Activated T-helper 17 cell treated with anti-CD3 and anti-CD28 coated beads, Interleukin-2, amount 50 U/mL, for 72 hours (primary cell): ENCODE data around the gene SLC17A2. TPM values are rescaled to one million over a fixed set of nuclear protein-coding genes. Genes with fewer than 3 reads are reported as not detected.

Source experiments
- ATAC-seq: fragments of 150-1000 bp; cut with Tn5 transposase; replicated peaks from 2 replicates; pipeline ENCODE4 v1.10.0; 2021; ENCODE audit warnings: mild to moderate bottlenecking, moderate library complexity
- H3K27ac Mint-ChIP-seq: one replicate; pipeline ENCODE4 v1.8.0; 2022; ENCODE audit warnings: mixed read lengths
- H3K27me3 Mint-ChIP-seq: one replicate; pipeline ENCODE4 v1.8.0; 2022; ENCODE audit warnings: mixed read lengths
- H3K36me3 Mint-ChIP-seq: one replicate; pipeline ENCODE4 v1.8.0; 2022; ENCODE audit warnings: low read depth, mild to moderate bottlenecking, mixed read lengths
- H3K4me1 Mint-ChIP-seq: one replicate; pipeline ENCODE4 v1.8.0; 2022; ENCODE audit warnings: mixed read lengths
- H3K4me3 Mint-ChIP-seq: one replicate; pipeline ENCODE4 v1.8.0; 2022; ENCODE audit warnings: mild to moderate bottlenecking, mixed read lengths
- H3K9me3 Mint-ChIP-seq: one replicate; pipeline ENCODE4 v1.8.0; 2022; ENCODE audit warnings: mixed read lengths
- total RNA-seq, 2 donors: library from RNA; stranded (reverse); gene quantifications; one replicate each; pipeline ENCODE4 v1.2.3, GENCODE V29; 2022

The SLC17A2 gene, protein sequence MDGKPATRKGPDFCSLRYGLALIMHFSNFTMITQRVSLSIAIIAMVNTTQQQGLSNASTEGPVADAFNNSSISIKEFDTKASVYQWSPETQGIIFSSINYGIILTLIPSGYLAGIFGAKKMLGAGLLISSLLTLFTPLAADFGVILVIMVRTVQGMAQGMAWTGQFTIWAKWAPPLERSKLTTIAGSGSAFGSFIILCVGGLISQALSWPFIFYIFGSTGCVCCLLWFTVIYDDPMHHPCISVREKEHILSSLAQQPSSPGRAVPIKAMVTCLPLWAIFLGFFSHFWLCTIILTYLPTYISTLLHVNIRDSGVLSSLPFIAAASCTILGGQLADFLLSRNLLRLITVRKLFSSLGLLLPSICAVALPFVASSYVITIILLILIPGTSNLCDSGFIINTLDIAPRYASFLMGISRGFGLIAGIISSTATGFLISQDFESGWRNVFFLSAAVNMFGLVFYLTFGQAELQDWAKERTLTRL
- not detected for total RNA-seq

DNA sequence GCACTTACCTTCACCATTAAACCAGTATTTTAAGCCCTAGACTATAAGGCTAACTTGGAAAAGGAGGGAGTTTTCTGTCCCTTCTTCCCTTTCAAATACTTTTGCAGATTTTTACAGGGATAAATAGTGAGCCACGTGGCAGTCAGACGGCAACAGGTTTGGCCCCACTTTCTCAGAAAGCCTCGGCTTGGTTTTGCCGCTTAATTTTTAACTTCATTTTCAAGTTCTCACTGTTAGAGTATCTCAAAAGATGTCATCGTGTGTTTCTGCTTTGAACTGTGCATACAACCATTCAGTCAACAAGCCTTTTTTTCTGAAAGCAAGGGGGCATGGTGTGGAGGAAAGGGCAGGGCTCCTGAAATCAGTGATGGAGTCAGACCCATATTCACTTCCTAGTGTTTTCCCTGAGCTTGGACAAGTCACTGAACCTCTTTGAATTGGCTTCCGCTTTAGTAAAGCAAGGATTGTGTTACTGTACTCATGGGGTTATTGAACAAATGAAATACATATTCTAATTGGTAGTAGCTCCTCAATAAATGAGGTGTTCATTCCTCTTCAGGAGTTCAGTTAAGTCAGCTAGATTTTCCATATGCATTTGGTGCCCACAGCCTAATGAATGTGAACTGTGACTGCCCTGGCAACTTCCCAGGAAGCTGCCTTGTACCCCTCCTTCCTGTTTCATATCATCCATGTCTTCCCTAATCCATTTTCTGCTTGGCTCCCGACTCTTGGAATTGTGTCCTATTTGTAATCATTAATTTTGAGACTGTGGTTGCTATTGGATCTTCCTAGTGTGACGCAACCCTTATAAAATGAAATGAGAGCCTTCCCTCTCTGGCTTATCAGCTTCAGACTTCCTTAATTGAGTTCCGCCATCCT lies at the start of gene SLC17A2:
Gene SLC17A2 (minus strand): TSS at position 160 of the 879 bp plus-strand sequence. CDS start 4,895 bp downstream, outside the sequence.
- Mint-ChIP-seq H3K36me3 (no peaks in the 10 kb centered on the region), H3K27ac (no peak within 1 kb of the TSS), H3K4me1 (no peaks in the 10 kb centered on the region), H3K4me3 (no peak within 1 kb of the TSS), H3K27me3 (peaks cover 9% of the 10 kb centered on the region), H3K9me3 (no peaks in the 10 kb centered on the region)
- no peak for ATAC-seq

GRCh38 chr6:25975923-25976560 lies 45.6 kb upstream of the SLC17A2 start:
- ATAC-seq = peak; percentile 99
- Mint-ChIP-seq H3K4me1 (peaks cover 20% of the 10 kb centered on the region), H3K27ac (peak overlapping the region; percentile 75), H3K4me3 (peak overlapping the region; percentile 50), H3K27me3 (no peaks in the 10 kb centered on the region), H3K36me3 (peaks cover 99% of the 10 kb centered on the region), H3K9me3 (no peaks in the 10 kb centered on the region)

DNA sequence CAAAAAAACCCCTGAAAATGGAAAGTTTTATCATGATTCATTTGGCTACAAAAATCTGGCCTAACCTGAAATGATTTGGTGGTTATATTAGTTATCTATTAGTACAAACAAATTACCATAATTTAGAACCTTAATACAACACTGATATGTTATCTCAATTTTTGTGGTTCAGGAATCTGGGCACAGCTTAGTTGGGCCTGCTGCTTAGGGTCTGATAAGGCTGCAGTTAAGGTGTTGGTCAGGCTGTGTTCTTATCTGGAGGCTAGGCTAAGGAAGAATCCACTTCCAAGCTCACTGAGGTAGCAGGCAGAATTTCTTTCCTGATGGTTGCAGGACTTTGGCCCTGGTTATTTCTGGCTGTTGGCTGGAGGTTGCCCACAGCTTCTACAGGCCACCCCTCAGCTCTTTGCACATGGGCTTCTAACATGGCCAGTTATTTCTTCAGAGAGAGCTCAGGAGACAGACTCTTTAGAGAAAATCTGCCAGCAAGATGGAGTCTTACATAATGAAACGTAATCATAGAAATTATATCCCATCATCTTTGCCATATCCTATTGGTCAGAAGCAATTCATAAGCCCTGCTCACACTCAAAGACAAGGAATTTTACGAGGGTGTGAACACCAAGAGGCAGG lies 43.5 kb upstream of the SLC17A2 start:
- ATAC-seq = no peak
- no peaks in the 10 kb centered on the region for H3K9me3 Mint-ChIP-seq
- H3K27me3 Mint-ChIP-seq = no peaks in the 10 kb centered on the region
- H3K27ac Mint-ChIP-seq = no peak overlapping the region
- H3K4me3 Mint-ChIP-seq = peak overlapping the region; percentile 30
- H3K4me1 Mint-ChIP-seq = peaks cover 36% of the 10 kb centered on the region
- H3K36me3 Mint-ChIP-seq = peaks cover 100% of the 10 kb centered on the region

- Mint-ChIP-seq H3K4me1 (peaks cover 47% of the 10 kb centered on the region), H3K27me3 (no peaks in the 10 kb centered on the region), H3K36me3 (peaks cover 100% of the 10 kb centered on the region), H3K27ac (no peak overlapping the region), H3K4me3 (peak overlapping the region; percentile 6), H3K9me3 (no peaks in the 10 kb centered on the region)
- ATAC-seq = no peak
Measured at GRCh38 chr6:25972902-25973301, 42.4 kb upstream of the SLC17A2 start.

DNA sequence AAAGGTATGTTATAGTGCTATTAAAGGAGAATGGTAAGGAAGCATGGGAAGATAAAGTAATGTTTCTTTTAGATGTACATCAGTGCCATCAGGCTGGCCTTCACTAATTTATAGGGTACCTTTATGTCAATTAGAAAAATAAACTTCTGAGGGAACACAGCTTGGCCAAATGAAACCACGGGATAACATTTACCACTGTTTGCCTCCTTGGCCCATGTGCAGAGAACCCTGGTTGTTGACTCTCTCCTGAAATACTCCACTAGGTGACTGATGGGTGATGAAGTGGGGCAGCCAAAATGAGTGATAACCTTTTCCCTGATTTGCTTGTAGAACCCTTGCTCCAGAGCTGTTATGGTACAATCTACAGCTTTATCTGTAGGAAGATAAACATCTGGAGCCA lies 41.6 kb upstream of the SLC17A2 start:
- Mint-ChIP-seq H3K4me1 (peaks cover 47% of the 10 kb centered on the region), H3K36me3 (peaks cover 100% of the 10 kb centered on the region), H3K4me3 (peak overlapping the region; percentile 96), H3K27me3 (no peaks in the 10 kb centered on the region), H3K27ac (no peak overlapping the region), H3K9me3 (no peaks in the 10 kb centered on the region)
- no peak for ATAC-seq

DNA sequence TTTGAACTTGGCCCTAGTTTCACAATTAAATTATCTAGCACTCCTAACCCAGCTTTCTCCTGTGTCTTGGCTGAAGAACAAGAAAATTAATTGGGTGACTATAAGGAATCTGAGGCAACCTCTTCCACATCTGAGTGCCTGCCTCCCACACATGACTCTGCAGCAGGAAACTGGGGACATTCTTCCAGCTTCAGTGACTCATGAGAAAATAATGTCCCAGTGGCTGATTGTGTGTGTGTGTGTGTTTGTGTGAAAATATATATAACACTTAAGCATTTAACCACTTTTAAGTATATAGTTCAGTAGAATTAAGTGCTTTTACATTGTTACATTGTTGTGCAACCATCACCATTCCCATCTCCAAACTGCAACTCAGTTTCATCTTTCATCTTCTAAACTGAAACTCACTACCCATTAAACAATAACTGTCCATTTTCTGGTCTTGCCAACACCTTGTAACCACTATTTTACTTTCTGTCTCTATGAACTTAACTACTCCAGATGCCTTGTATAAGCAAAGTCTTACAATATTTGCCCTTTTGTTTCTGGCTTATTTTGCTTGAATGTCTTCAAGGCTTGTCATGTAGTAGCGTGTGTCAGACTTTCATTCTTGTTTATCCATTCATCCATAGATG lies 40.8 kb upstream of the SLC17A2 start:
- no peak for ATAC-seq
- peaks cover 100% of the 10 kb centered on the region for H3K36me3 Mint-ChIP-seq
- H3K4me3 Mint-ChIP-seq = peak overlapping the region; percentile 96
- peaks cover 54% of the 10 kb centered on the region for H3K4me1 Mint-ChIP-seq
- H3K9me3 Mint-ChIP-seq = no peaks in the 10 kb centered on the region
- peak overlapping the region; percentile 18 for H3K27ac Mint-ChIP-seq
- no peaks in the 10 kb centered on the region for H3K27me3 Mint-ChIP-seq

- Mint-ChIP-seq H3K36me3 (peaks cover 100% of the 10 kb centered on the region), H3K27ac (peak overlapping the region; percentile 90), H3K4me3 (peak overlapping the region; percentile 96), H3K9me3 (no peaks in the 10 kb centered on the region), H3K4me1 (peaks cover 53% of the 10 kb centered on the region), H3K27me3 (no peaks in the 10 kb centered on the region)
- ATAC-seq = no peak
Measured at GRCh38 chr6:25968769-25969168, 38.3 kb upstream of the SLC17A2 start.

DNA sequence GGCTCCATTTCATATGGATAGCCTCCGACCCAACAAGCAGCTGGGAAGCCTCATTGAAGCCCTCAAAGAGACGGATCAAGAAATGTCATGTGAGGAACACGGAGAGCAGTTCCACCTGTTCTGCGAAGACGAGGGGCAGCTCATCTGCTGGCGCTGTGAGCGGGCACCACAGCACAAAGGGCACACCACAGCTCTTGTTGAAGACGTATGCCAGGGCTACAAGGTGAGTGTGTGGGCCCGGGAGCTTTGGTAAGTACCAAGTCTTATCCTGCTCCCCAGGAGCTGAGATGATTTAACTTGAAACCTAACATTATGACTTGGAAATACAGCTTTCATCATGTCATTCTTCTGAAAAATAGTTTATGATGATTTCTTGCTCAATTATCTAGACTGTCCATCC lies 36.2 kb upstream of the SLC17A2 start:
- Mint-ChIP-seq H3K4me3 (peak overlapping the region; percentile 96), H3K27ac (peak overlapping the region; percentile 90), H3K36me3 (peaks cover 99% of the 10 kb centered on the region), H3K4me1 (peaks cover 60% of the 10 kb centered on the region), H3K27me3 (no peaks in the 10 kb centered on the region), H3K9me3 (no peaks in the 10 kb centered on the region)
- ATAC-seq = peak; percentile 48

GRCh38 chr6:25965058-25965457 lies 34.6 kb upstream of the SLC17A2 start:
- peak overlapping the region; percentile 99 for H3K27ac Mint-ChIP-seq
- ATAC-seq = no peak
- peak overlapping the region; percentile 96 for H3K4me3 Mint-ChIP-seq

GRCh38 chr6:25963426-25964123 lies 33.1 kb upstream of the SLC17A2 start:
- ATAC-seq = no peak

More at GRCh38 chr6:25965058-25965457, 34.6 kb upstream of the SLC17A2 start:
- Mint-ChIP-seq H3K36me3 (peaks cover 88% of the 10 kb centered on the region), H3K4me1 (peaks cover 61% of the 10 kb centered on the region), H3K27me3 (no peaks in the 10 kb centered on the region), H3K9me3 (no peaks in the 10 kb centered on the region)

GRCh38 chr6:25962149-25963127 lies 31.9 kb upstream of the SLC17A2 start, which contains the start of gene TRIM38:
TSS of gene TRIM38 (plus strand) at chr6:25962802. CDS start at chr6:25966523, 3,721 bp downstream.
- Mint-ChIP-seq H3K9me3 (peaks cover 6% of the 10 kb centered on the region), H3K4me1 (peaks cover 59% of the 10 kb centered on the region), H3K4me3 (peak within 1 kb of the TSS; percentile 96), H3K36me3 (peaks cover 62% of the 10 kb centered on the region), H3K27ac (peak within 1 kb of the TSS; percentile 99), H3K27me3 (no peaks in the 10 kb centered on the region)
- ATAC-seq = peak; percentile 63

More at GRCh38 chr6:25963426-25964123, 33.1 kb upstream of the SLC17A2 start:
- Mint-ChIP-seq H3K27ac (peak overlapping the region; percentile 99), H3K27me3 (no peaks in the 10 kb centered on the region), H3K36me3 (peaks cover 73% of the 10 kb centered on the region), H3K9me3 (peaks cover 6% of the 10 kb centered on the region), H3K4me3 (peak overlapping the region; percentile 96), H3K4me1 (peaks cover 64% of the 10 kb centered on the region)

DNA sequence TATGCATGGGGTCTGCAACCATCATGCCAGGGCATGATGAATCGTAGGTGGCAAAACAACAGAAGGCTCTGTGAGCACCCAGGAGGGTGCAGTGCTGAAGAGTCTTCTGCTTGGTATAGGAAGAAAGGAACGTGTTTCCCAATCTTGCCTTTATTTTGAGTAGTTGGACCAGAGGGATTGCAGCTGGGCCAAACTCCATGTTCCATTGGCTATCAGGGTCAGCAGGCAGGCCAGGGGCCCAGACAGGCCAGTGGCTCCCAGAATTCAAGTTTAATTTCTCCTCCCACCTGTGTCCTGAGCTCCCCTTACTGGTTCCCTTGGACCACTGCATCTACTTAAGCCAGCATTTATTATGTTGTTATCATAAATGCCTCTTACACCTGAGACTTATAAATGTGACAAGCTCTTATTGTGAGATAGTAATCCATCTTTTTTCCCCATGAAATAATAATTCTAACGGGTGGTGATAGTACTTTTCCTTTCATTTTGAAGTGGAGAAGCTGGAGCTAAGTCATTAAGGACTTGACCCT lies 31.2 kb upstream of the SLC17A2 start:
- Mint-ChIP-seq H3K27me3 (no peaks in the 10 kb centered on the region), H3K4me3 (peak overlapping the region; percentile 96), H3K36me3 (peaks cover 54% of the 10 kb centered on the region), H3K9me3 (peaks cover 6% of the 10 kb centered on the region), H3K27ac (peak overlapping the region; percentile 99), H3K4me1 (peaks cover 52% of the 10 kb centered on the region)
- no peak for ATAC-seq
